ENCODE results near the gene NHERF2. TPM values are rescaled to one million over a fixed set of nuclear protein-coding genes. Genes with fewer than 3 reads are reported as not detected.

The NHERF2 gene
- total and polyA plus RNA-seq, 9 of the 15 experiments (the other 6 are each of a cell fraction or from before 2014, with no cell fraction given) = 0.15 to 42.0 (median 12.5) TPM

GRCh38 chr16:2023092-2024031 lies 3.3 kb upstream of the NHERF2 start (continued):
- TF ChIP-seq RCOR1 (IDR thresholded peaks at IDR 0.05; ENCODE audit: borderline replicate concordance in 1 of 2, low read depth in 2 of 2, low read length in 2 of 2) (peak in 1 of 2 experiments; percentile 37; a peak in 1 of 4 replicates), SMC3 (conservative IDR thresholded peaks at IDR 0.05; ENCODE audit: insufficient read depth, low read depth, low read length) (peak; percentile 94), CTCFL (IDR thresholded peaks at IDR 0.05; ENCODE audit: borderline replicate concordance, insufficient read depth, low read depth, low read length, poor library complexity, severe bottlenecking) (peak; percentile 16), NBN (IDR thresholded peaks at IDR 0.05; ENCODE audit: low read depth) (no peak), TEAD2 (tag; IDR thresholded peaks at IDR 0.05) (no peak)

GRCh38 chr16:2024032-2024420 lies 2.7 kb upstream of the NHERF2 start:
- FAIRE-seq (no peak), ATAC-seq (no peak), DNase-seq (ENCODE audit: extremely low read depth in 1 of 4, low spot score in 3 of 4) (no peak)
- no peak overlapping the region for H3K27ac ChIP-seq (ENCODE audit: extremely low read depth, low read depth, low read length)
- H3K4me3 ChIP-seq = no peak overlapping the region
- H3K9ac ChIP-seq (ENCODE audit: insufficient read depth in 1 of 2, low read depth in 2 of 2, low read length in 2 of 2) = peak overlapping the region in 1 of 2 experiments; percentile 89; a peak in 2 of 4 replicates
- H3K4me2 ChIP-seq (ENCODE audit: insufficient read depth, low read length) = 0 out of 2 replicates have a peak overlapping the region, but pooled peaks have one; percentile 87
- in situ Hi-C loops (cut with MboI) = loop anchor here (5.0 kb wide), 1 partner anchor 118 kb away; no protein-coding TSS in a partner anchor
- CTCF ChIA-PET (ENCODE audit: low intra/inter-chr PET ratio) = interaction anchor here (0.9 to 2.1 kb wide), 2 partner anchors 116 to 129 kb away, joined by 5 to 15 read pairs; no protein-coding TSS in a partner anchor
- POLR2A ChIA-PET = interaction anchor here (1.3 to 3.3 kb wide), 2 partner anchors 8 to 130 kb away, joined by 4 to 35 read pairs; partner anchors contain the start of gene TRAF7
- peaks cover 23 to 86% of the 10 kb centered on the region in 2 experiments; a peak in 4 of 5 replicates for H3K4me1 ChIP-seq (replicated peaks in 1 of 2; ENCODE audit: control insufficient read depth in 2 of 2, insufficient read depth in 2 of 2, low read length in 2 of 2)
- no peaks in the 10 kb centered on the region for H3K27me3 ChIP-seq (ENCODE audit: control insufficient read depth in 2 of 2, insufficient read depth in 2 of 2, low read length in 2 of 2)
- WGBS (ENCODE audit: insufficient coverage, low coverage, missing lambda C conversion rate) = 85% methylated on average over 12 of the region's 12 CpGs
- 0 out of 2 replicates have a peak, but pooled peaks cover 7% of the 10 kb centered on the region for H4K20me1 ChIP-seq (replicated peaks; ENCODE audit: control insufficient read depth, insufficient read depth, low read length)
- H3K36me3 ChIP-seq (ENCODE audit: control insufficient read depth, insufficient read depth, low read length) = no peaks in the 10 kb centered on the region
- H3K9me3 ChIP-seq (replicated peaks; ENCODE audit: control insufficient read depth, insufficient read depth, low read depth, low read length) = no peaks in the 10 kb centered on the region
- BruUV-seq (replicated peaks) = no TSS peak
- H3K9me1 ChIP-seq (ENCODE audit: control insufficient read depth, insufficient read depth, low read length) = peaks cover 3% of the 10 kb centered on the region
- peak overlapping the region; percentile 99; the same call in 1 of the 2 replicates for H2AFZ ChIP-seq (ENCODE audit: low read depth, low read length)
- intact Hi-C loops (cut with micrococcal nuclease) = loop anchor here (5.0 kb wide), 1 partner anchor 243 kb away; the partner anchor contains the start of gene RNPS1
- TF ChIP-seq USF1 (CRISPR knock-in tag; IDR thresholded peaks at IDR 0.05) = peak; percentile 28; the same call in 1 of the 2 replicates
- peak; percentile 12 for TF ChIP-seq PCBP1 (IDR thresholded peaks at IDR 0.05; ENCODE audit: low read depth, low read length, poor library complexity, severe bottlenecking)
- no peak for TF ChIP-seq SNAPC5 (CRISPR knock-in tag; IDR thresholded peaks at IDR 0.05)
- H3K79me2 ChIP-seq (ENCODE audit: control insufficient read depth, insufficient read depth, low read length) = peaks cover 16% of the 10 kb centered on the region

Measured in K562 (cell line).